ENCODE results near the gene RNF141. TPM values are rescaled to one million over a fixed set of nuclear protein-coding genes. Genes with fewer than 3 reads are reported as not detected.

RNF141 gene
- total RNA-seq, 1 donor from 2014 or later: 12.4 TPM

- Mint-ChIP-seq H3K4me1 (ENCODE audit: low read depth) (no peaks in the 10 kb centered on the region), H3K27ac (no peak overlapping the region), H3K36me3 (ENCODE audit: low read depth) (no peaks in the 10 kb centered on the region), H3K9me3 (no peaks in the 10 kb centered on the region), H3K4me3 (no peak overlapping the region), H3K27me3 (ENCODE audit: insufficient read depth) (peaks cover 14% of the 10 kb centered on the region)
- intact Hi-C loops (cut with micrococcal nuclease): no loop called here
- DNase-seq (ENCODE audit: low spot score): no peak
Measured at GRCh38 chr11:10573028-10573427, 32.0 kb upstream of the RNF141 start.

GRCh38 chr11:10572533-10572932 lies 31.5 kb upstream of the RNF141 start:
- Mint-ChIP-seq H3K36me3 (ENCODE audit: low read depth) (no peaks in the 10 kb centered on the region), H3K27ac (no peak overlapping the region), H3K27me3 (ENCODE audit: insufficient read depth) (peaks cover 14% of the 10 kb centered on the region), H3K4me3 (no peak overlapping the region), H3K9me3 (no peaks in the 10 kb centered on the region), H3K4me1 (ENCODE audit: low read depth) (no peaks in the 10 kb centered on the region)
- intact Hi-C loops (cut with micrococcal nuclease): no loop called here
- DNase-seq (ENCODE audit: low spot score): no peak

GRCh38 chr11:10568486-10568941 lies 27.5 kb upstream of the RNF141 start, which contains the start of gene LYVE1:
LYVE1 (minus strand) TSS chr11:10568665; CDS start chr11:10568532, 133 bp downstream.
- intact Hi-C loops (cut with micrococcal nuclease): no loop called here
- H3K27me3 Mint-ChIP-seq (ENCODE audit: insufficient read depth): peaks cover 16% of the 10 kb centered on the region
- H3K27ac Mint-ChIP-seq: no peak within 1 kb of the TSS
- no peak for DNase-seq (ENCODE audit: low spot score)
- no peaks in the 10 kb centered on the region for H3K36me3 Mint-ChIP-seq (ENCODE audit: low read depth)
- H3K9me3 Mint-ChIP-seq: no peaks in the 10 kb centered on the region
- H3K4me3 Mint-ChIP-seq: no peak within 1 kb of the TSS
- no peaks in the 10 kb centered on the region for H3K4me1 Mint-ChIP-seq (ENCODE audit: low read depth)

GRCh38 chr11:10567446-10567845 lies 26.5 kb upstream of the RNF141 start:
- DNase-seq (ENCODE audit: low spot score): no peak

GRCh38 chr11:10566257-10566957 lies 25.4 kb upstream of the RNF141 start:
- Mint-ChIP-seq H3K4me1 (ENCODE audit: low read depth) (no peaks in the 10 kb centered on the region), H3K9me3 (no peaks in the 10 kb centered on the region), H3K27me3 (ENCODE audit: insufficient read depth) (peaks cover 24% of the 10 kb centered on the region), H3K36me3 (ENCODE audit: low read depth) (no peaks in the 10 kb centered on the region), H3K27ac (no peak overlapping the region), H3K4me3 (no peak overlapping the region)
- DNase-seq (ENCODE audit: low spot score): no peak
- intact Hi-C loops (cut with micrococcal nuclease): no loop called here

More at GRCh38 chr11:10567446-10567845, 26.5 kb upstream of the RNF141 start:
- H3K4me3 Mint-ChIP-seq: no peak overlapping the region
- no peaks in the 10 kb centered on the region for H3K36me3 Mint-ChIP-seq (ENCODE audit: low read depth)
- no peaks in the 10 kb centered on the region for H3K9me3 Mint-ChIP-seq
- H3K4me1 Mint-ChIP-seq (ENCODE audit: low read depth): no peaks in the 10 kb centered on the region
- peaks cover 21% of the 10 kb centered on the region for H3K27me3 Mint-ChIP-seq (ENCODE audit: insufficient read depth)
- intact Hi-C loops (cut with micrococcal nuclease): no loop called here
- H3K27ac Mint-ChIP-seq: no peak overlapping the region

- H3K9me3 Mint-ChIP-seq: no peaks in the 10 kb centered on the region
- H3K4me3 Mint-ChIP-seq: no peak overlapping the region
- no peaks in the 10 kb centered on the region for H3K36me3 Mint-ChIP-seq (ENCODE audit: low read depth)
- DNase-seq (ENCODE audit: low spot score): no peak
- no peaks in the 10 kb centered on the region for H3K4me1 Mint-ChIP-seq (ENCODE audit: low read depth)
- H3K27ac Mint-ChIP-seq: no peak overlapping the region
- intact Hi-C loops (cut with micrococcal nuclease): no loop called here
- peaks cover 22% of the 10 kb centered on the region for H3K27me3 Mint-ChIP-seq (ENCODE audit: insufficient read depth)
Measured at GRCh38 chr11:10565493-10565892, 24.5 kb upstream of the RNF141 start.

GRCh38 chr11:10564696-10565318 lies 23.8 kb upstream of the RNF141 start:
- no peaks in the 10 kb centered on the region for H3K4me1 Mint-ChIP-seq (ENCODE audit: low read depth)
- intact Hi-C loops (cut with micrococcal nuclease): no loop called here
- no peak overlapping the region for H3K4me3 Mint-ChIP-seq
- peaks cover 22% of the 10 kb centered on the region for H3K27me3 Mint-ChIP-seq (ENCODE audit: insufficient read depth)
- H3K9me3 Mint-ChIP-seq: no peaks in the 10 kb centered on the region
- H3K27ac Mint-ChIP-seq: no peak overlapping the region
- no peaks in the 10 kb centered on the region for H3K36me3 Mint-ChIP-seq (ENCODE audit: low read depth)
- no peak for DNase-seq (ENCODE audit: low spot score)

- peaks cover 22% of the 10 kb centered on the region for H3K27me3 Mint-ChIP-seq (ENCODE audit: insufficient read depth)
- DNase-seq (ENCODE audit: low spot score): no peak
- no peaks in the 10 kb centered on the region for H3K4me1 Mint-ChIP-seq (ENCODE audit: low read depth)
- no peaks in the 10 kb centered on the region for H3K36me3 Mint-ChIP-seq (ENCODE audit: low read depth)
- intact Hi-C loops (cut with micrococcal nuclease): no loop called here
- H3K27ac Mint-ChIP-seq: no peak overlapping the region
- H3K9me3 Mint-ChIP-seq: no peaks in the 10 kb centered on the region
- H3K4me3 Mint-ChIP-seq: no peak overlapping the region
Measured at GRCh38 chr11:10564030-10564429, 23.0 kb upstream of the RNF141 start.

- Mint-ChIP-seq H3K4me1 (ENCODE audit: low read depth) (no peaks in the 10 kb centered on the region), H3K4me3 (no peak overlapping the region), H3K9me3 (no peaks in the 10 kb centered on the region), H3K27me3 (ENCODE audit: insufficient read depth) (peaks cover 20% of the 10 kb centered on the region), H3K36me3 (ENCODE audit: low read depth) (no peaks in the 10 kb centered on the region), H3K27ac (no peak overlapping the region)
- DNase-seq (ENCODE audit: low spot score): no peak
- intact Hi-C loops (cut with micrococcal nuclease): no loop called here
Measured at GRCh38 chr11:10561947-10562346, 21.0 kb upstream of the RNF141 start.

- Mint-ChIP-seq H3K27ac (no peak overlapping the region), H3K36me3 (ENCODE audit: low read depth) (no peaks in the 10 kb centered on the region), H3K27me3 (ENCODE audit: insufficient read depth) (peaks cover 20% of the 10 kb centered on the region), H3K9me3 (no peaks in the 10 kb centered on the region), H3K4me1 (ENCODE audit: low read depth) (no peaks in the 10 kb centered on the region), H3K4me3 (no peak overlapping the region)
- DNase-seq (ENCODE audit: low spot score): no peak
- intact Hi-C loops (cut with micrococcal nuclease): no loop called here
Measured at GRCh38 chr11:10561043-10561818, 20.2 kb upstream of the RNF141 start.

- no peak overlapping the region for H3K4me3 Mint-ChIP-seq
Measured at GRCh38 chr11:10558288-10558687, 17.3 kb upstream of the RNF141 start.

GRCh38 chr11:10556590-10556989 lies 15.6 kb upstream of the RNF141 start:
- intact Hi-C loops (cut with micrococcal nuclease): no loop called here
- Mint-ChIP-seq H3K27me3 (ENCODE audit: insufficient read depth) (peaks cover 10% of the 10 kb centered on the region), H3K36me3 (ENCODE audit: low read depth) (no peaks in the 10 kb centered on the region), H3K9me3 (no peaks in the 10 kb centered on the region), H3K4me3 (no peak overlapping the region), H3K4me1 (ENCODE audit: low read depth) (no peaks in the 10 kb centered on the region), H3K27ac (no peak overlapping the region)
- DNase-seq (ENCODE audit: low spot score): no peak

More at GRCh38 chr11:10558288-10558687, 17.3 kb upstream of the RNF141 start:
- H3K9me3 Mint-ChIP-seq: no peaks in the 10 kb centered on the region
- intact Hi-C loops (cut with micrococcal nuclease): no loop called here
- no peaks in the 10 kb centered on the region for H3K36me3 Mint-ChIP-seq (ENCODE audit: low read depth)
- no peaks in the 10 kb centered on the region for H3K4me1 Mint-ChIP-seq (ENCODE audit: low read depth)
- H3K27me3 Mint-ChIP-seq (ENCODE audit: insufficient read depth): peaks cover 11% of the 10 kb centered on the region
- DNase-seq (ENCODE audit: low spot score): no peak
- no peak overlapping the region for H3K27ac Mint-ChIP-seq

GRCh38 chr11:10551845-10552352 lies 10.9 kb upstream of the RNF141 start:
- no peaks in the 10 kb centered on the region for H3K36me3 Mint-ChIP-seq (ENCODE audit: low read depth)
- H3K9me3 Mint-ChIP-seq: no peaks in the 10 kb centered on the region
- H3K4me3 Mint-ChIP-seq: no peak overlapping the region
- no peak overlapping the region for H3K27ac Mint-ChIP-seq
- H3K27me3 Mint-ChIP-seq (ENCODE audit: insufficient read depth): peaks cover 22% of the 10 kb centered on the region
- H3K4me1 Mint-ChIP-seq (ENCODE audit: low read depth): no peaks in the 10 kb centered on the region
- DNase-seq (ENCODE audit: low spot score): no peak
- intact Hi-C loops (cut with micrococcal nuclease): no loop called here
